ENCODE data around the gene STIP1.

STIP1 gene

GRCh38 chr11:64203421-64204079 is 17.6 kb downstream of the STIP1 start:
- DNase-seq = no peak

GRCh38 chr11:64204080-64204440 is 18.1 kb downstream of the STIP1 start:
- no peak for DNase-seq

GRCh38 chr11:64204464-64204989 is 18.6 kb downstream of the STIP1 start:
- DNase-seq = peak; percentile 84

GRCh38 chr11:64206457-64207255 is 20.7 kb downstream of the STIP1 start, which contains the start of gene FERMT3:
FERMT3 (plus strand) TSS chr11:64206721; CDS start chr11:64207365, 644 bp downstream.
- peak; percentile 84 for DNase-seq

GRCh38 chr11:64207256-64208085 is 21.5 kb downstream of the STIP1 start:
- peak; percentile 89 for DNase-seq

- no peak for DNase-seq
Measured at GRCh38 chr11:64208086-64208795, 22.3 kb downstream of the STIP1 start.

- DNase-seq = no peak
Measured at GRCh38 chr11:64208796-64209562, 23.0 kb downstream of the STIP1 start.

GRCh38 chr11:64209563-64209843 is 23.5 kb downstream of the STIP1 start:
- no peak for DNase-seq

- no peak for DNase-seq
Measured at GRCh38 chr11:64210301-64211020, 24.5 kb downstream of the STIP1 start.

GRCh38 chr11:64211181-64211872 is 25.4 kb downstream of the STIP1 start:
- no peak for DNase-seq

GRCh38 chr11:64216879-64217278 is 30.9 kb downstream of the STIP1 start:
- no peak for DNase-seq

GRCh38 chr11:64218628-64219353 is 32.8 kb downstream of the STIP1 start:
- no peak for DNase-seq

GRCh38 chr11:64219354-64219684 is 33.3 kb downstream of the STIP1 start:
- DNase-seq = no peak

GRCh38 chr11:64219755-64220154 is 33.8 kb downstream of the STIP1 start:
- no peak for DNase-seq

GRCh38 chr11:64220271-64220670 is 34.3 kb downstream of the STIP1 start:
- DNase-seq = no peak

GRCh38 chr11:64220798-64221197 is 34.8 kb downstream of the STIP1 start:
- DNase-seq = no peak

GRCh38 chr11:64222651-64223000 is 36.7 kb downstream of the STIP1 start:
- peak; percentile 25 for DNase-seq

GRCh38 chr11:64223001-64223651 is 37.2 kb downstream of the STIP1 start:
- DNase-seq = peak; percentile 26

GRCh38 chr11:64224151-64224890 is 38.4 kb downstream of the STIP1 start:
- DNase-seq = peak; percentile 29

Measured in stimulated activated CD8-positive, alpha-beta memory T cell treated with anti-CD3 and anti-CD28 coated beads, Interleukin-4, amount 100 ng/mL, for 48 hours (primary cell).